LNCaP clone FGC (cell line): ENCODE data around the gene CD59.

Experiments used
- DNase-seq: peaks from one replicate; pipeline ENCODE4 v3.0.0-alpha.2; 2011; ENCODE audit warnings: low read depth
- H3K4me3 ChIP-seq: 2 replicates; pipeline ENCODE4 v1.5.1; 2011; ENCODE audit warnings: mild to moderate bottlenecking, low read depth, low read length, control low read depth
- TF ChIP-seq, protein P1 (sequence below): IDR thresholded peaks from 2 replicates; pipeline ENCODE4 v1.5.1; 2012; ENCODE audit warnings: mild to moderate bottlenecking; ENCODE audit not compliant: control insufficient read depth, insufficient read depth; ENCODE audit errors: extremely low read depth

CD59 gene

GRCh38 chr11:33706966-33707365, 29.3 kb downstream of the CD59 start:
- DNase-seq = no peak
- no peak overlapping the region for H3K4me3 ChIP-seq
- TF ChIP-seq, protein P1, sequence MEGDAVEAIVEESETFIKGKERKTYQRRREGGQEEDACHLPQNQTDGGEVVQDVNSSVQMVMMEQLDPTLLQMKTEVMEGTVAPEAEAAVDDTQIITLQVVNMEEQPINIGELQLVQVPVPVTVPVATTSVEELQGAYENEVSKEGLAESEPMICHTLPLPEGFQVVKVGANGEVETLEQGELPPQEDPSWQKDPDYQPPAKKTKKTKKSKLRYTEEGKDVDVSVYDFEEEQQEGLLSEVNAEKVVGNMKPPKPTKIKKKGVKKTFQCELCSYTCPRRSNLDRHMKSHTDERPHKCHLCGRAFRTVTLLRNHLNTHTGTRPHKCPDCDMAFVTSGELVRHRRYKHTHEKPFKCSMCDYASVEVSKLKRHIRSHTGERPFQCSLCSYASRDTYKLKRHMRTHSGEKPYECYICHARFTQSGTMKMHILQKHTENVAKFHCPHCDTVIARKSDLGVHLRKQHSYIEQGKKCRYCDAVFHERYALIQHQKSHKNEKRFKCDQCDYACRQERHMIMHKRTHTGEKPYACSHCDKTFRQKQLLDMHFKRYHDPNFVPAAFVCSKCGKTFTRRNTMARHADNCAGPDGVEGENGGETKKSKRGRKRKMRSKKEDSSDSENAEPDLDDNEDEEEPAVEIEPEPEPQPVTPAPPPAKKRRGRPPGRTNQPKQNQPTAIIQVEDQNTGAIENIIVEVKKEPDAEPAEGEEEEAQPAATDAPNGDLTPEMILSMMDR = no peak

GRCh38 chr11:33706546-33706945, 29.7 kb downstream of the CD59 start:
- DNase-seq = no peak
- TF ChIP-seq, protein P1 = no peak
- H3K4me3 ChIP-seq = no peak overlapping the region

GRCh38 chr11:33704240-33705002, 31.8 kb downstream of the CD59 start:
- H3K4me3 ChIP-seq = no peak overlapping the region
- DNase-seq = no peak
- TF ChIP-seq, protein P1 = no peak

- TF ChIP-seq, protein P1 = no peak
- H3K4me3 ChIP-seq = no peak overlapping the region
- no peak for DNase-seq
Measured at GRCh38 chr11:33703788-33704187, 32.4 kb downstream of the CD59 start.

GRCh38 chr11:33703234-33703633, 33.0 kb downstream of the CD59 start:
- DNase-seq = no peak
- no peak overlapping the region for H3K4me3 ChIP-seq
- TF ChIP-seq, protein P1 = no peak

DNA sequence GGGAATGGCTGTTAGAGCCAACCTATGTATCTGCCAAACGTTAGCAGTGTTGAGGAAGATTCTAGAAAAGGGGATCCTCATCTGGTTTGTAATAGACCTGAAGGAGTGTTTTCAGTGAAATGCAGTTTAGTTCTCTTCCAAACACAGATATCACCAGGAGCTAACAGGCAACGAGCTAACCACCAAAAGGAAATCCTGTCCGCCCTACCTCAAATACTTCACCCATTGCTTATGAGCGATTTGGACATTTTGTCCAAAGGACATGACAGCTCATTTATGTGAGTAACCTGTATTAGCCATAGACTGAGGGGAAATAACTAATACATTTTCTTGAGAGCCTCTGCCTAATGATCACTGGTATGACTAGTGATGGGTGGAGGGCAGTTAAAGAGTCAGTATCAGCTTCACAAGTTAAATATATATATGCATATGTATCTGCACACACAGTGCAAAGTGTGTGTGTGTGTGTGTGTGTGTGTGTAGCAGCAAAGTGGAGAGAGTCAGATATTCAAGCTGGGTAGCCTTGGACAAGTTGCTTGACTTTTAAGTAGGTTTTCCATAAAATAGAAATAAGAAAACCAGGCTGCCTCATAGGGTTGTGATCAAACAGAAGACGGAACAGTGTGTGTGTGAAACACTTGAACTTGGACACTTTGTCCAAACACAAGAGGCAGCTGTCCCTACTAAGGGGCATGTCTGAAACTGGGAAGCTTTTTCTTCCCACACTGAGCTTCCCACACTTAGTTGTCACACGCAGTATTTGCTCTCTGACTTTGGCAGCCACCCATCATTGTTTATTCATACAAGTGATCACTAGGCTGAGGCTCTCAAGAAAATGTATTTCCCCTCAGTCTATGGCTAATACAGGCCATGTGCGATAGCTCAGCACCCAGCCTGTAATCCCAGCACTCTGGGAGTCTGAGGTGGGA, 34.7 kb downstream of the CD59 start:
- peak overlapping the region; percentile 56 for H3K4me3 ChIP-seq
- DNase-seq = peak; percentile 44
- TF ChIP-seq, protein P1 = no peak
